Measurements from ENCODE around the gene CRYAB.

CRYAB gene

GRCh38 chr11:111913031-111913861 lies 1.7 kb upstream of the CRYAB start:
- H3K9me3 ChIP-seq (ENCODE audit: insufficient read depth, low read length, severe bottlenecking), result no peaks in the 10 kb centered on the region
- no peak overlapping the region for H3K4me2 ChIP-seq (ENCODE audit: insufficient read depth, low read length)
- H4K20me1 ChIP-seq (ENCODE audit: insufficient read depth, low read length), result no peaks in the 10 kb centered on the region
- no peaks in the 10 kb centered on the region for H3K4me1 ChIP-seq (ENCODE audit: insufficient read depth, low read length)
- ATAC-seq (ENCODE audit: insufficient read depth, low read depth) (no peak), DNase-seq (no peak)
- H3K79me2 ChIP-seq (ENCODE audit: insufficient read depth, low read length), result no peaks in the 10 kb centered on the region
- H3K27me3 ChIP-seq (ENCODE audit: insufficient read depth, low read length, poor library complexity), result peaks cover 4% of the 10 kb centered on the region
- no peak overlapping the region for H2AFZ ChIP-seq (ENCODE audit: low read depth, low read length)
- H3K9ac ChIP-seq (ENCODE audit: low read depth, low read length), result no peak overlapping the region
- no peak overlapping the region for H3K27ac ChIP-seq (ENCODE audit: low read length)
- H3K4me3 ChIP-seq (ENCODE audit: low read depth in 1 of 2, low read length in 2 of 2), result no peak overlapping the region
- H3K36me3 ChIP-seq (ENCODE audit: insufficient read depth, low read length), result no peaks in the 10 kb centered on the region
- TF ChIP-seq CTCF (IDR thresholded peaks at IDR 0.05; ENCODE audit: borderline replicate concordance, extremely low read depth, low read length, poor library complexity, severe bottlenecking) (no peak), EZH2 (IDR thresholded peaks at IDR 0.05; ENCODE audit: borderline replicate concordance, low read depth, low read length, severe bottlenecking) (no peak)

GRCh38 chr11:111912535-111912934 lies 965 bp upstream of the CRYAB start, which contains the start of gene HSPB2:
Gene HSPB2 (plus strand): TSS chr11:111912734. CDS start chr11:111912830, 96 bp downstream.
- H3K9ac ChIP-seq (ENCODE audit: low read depth, low read length), result no peak within 1 kb of the TSS
- no peak for ATAC-seq (ENCODE audit: insufficient read depth, low read depth)
- no peak within 1 kb of the TSS for H3K4me3 ChIP-seq (ENCODE audit: low read depth in 1 of 2, low read length in 2 of 2)
- H3K9me3 ChIP-seq (ENCODE audit: insufficient read depth, low read length, severe bottlenecking), result no peaks in the 10 kb centered on the region
- H3K36me3 ChIP-seq (ENCODE audit: insufficient read depth, low read length), result no peaks in the 10 kb centered on the region
- DNase-seq, result no peak
- H3K79me2 ChIP-seq (ENCODE audit: insufficient read depth, low read length), result no peaks in the 10 kb centered on the region
- no peaks in the 10 kb centered on the region for H3K4me1 ChIP-seq (ENCODE audit: insufficient read depth, low read length)
- H3K27ac ChIP-seq (ENCODE audit: low read length), result no peak within 1 kb of the TSS
- TF ChIP-seq CTCF (IDR thresholded peaks at IDR 0.05; ENCODE audit: borderline replicate concordance, extremely low read depth, low read length, poor library complexity, severe bottlenecking), result no peak
- TF ChIP-seq EZH2 (IDR thresholded peaks at IDR 0.05; ENCODE audit: borderline replicate concordance, low read depth, low read length, severe bottlenecking), result no peak
- no peak within 1 kb of the TSS for H3K4me2 ChIP-seq (ENCODE audit: insufficient read depth, low read length)
- H3K27me3 ChIP-seq (ENCODE audit: insufficient read depth, low read length, poor library complexity), result peaks cover 4% of the 10 kb centered on the region
- H2AFZ ChIP-seq (ENCODE audit: low read depth, low read length), result no peak within 1 kb of the TSS
- no peaks in the 10 kb centered on the region for H4K20me1 ChIP-seq (ENCODE audit: insufficient read depth, low read length)

GRCh38 chr11:111910676-111911562 lies 651 bp downstream of the CRYAB start:
- TF ChIP-seq EZH2 (IDR thresholded peaks at IDR 0.05; ENCODE audit: borderline replicate concordance, low read depth, low read length, severe bottlenecking) (no peak), CTCF (IDR thresholded peaks at IDR 0.05; ENCODE audit: borderline replicate concordance, extremely low read depth, low read length, poor library complexity, severe bottlenecking) (no peak)
- no peaks in the 10 kb centered on the region for H4K20me1 ChIP-seq (ENCODE audit: insufficient read depth, low read length)
- H3K9ac ChIP-seq (ENCODE audit: low read depth, low read length), result no peak overlapping the region
- ATAC-seq (ENCODE audit: insufficient read depth, low read depth), result no peak
- no peak overlapping the region for H3K4me3 ChIP-seq (ENCODE audit: low read depth in 1 of 2, low read length in 2 of 2)
- no peak overlapping the region for H3K4me2 ChIP-seq (ENCODE audit: insufficient read depth, low read length)
- H3K79me2 ChIP-seq (ENCODE audit: insufficient read depth, low read length), result no peaks in the 10 kb centered on the region
- H2AFZ ChIP-seq (ENCODE audit: low read depth, low read length), result no peak overlapping the region
- H3K9me3 ChIP-seq (ENCODE audit: insufficient read depth, low read length, severe bottlenecking), result no peaks in the 10 kb centered on the region
- no peaks in the 10 kb centered on the region for H3K36me3 ChIP-seq (ENCODE audit: insufficient read depth, low read length)
- DNase-seq, result no peak
- H3K27ac ChIP-seq (ENCODE audit: low read length), result no peak overlapping the region
- H3K27me3 ChIP-seq (ENCODE audit: insufficient read depth, low read length, poor library complexity), result peaks cover 4% of the 10 kb centered on the region
- no peaks in the 10 kb centered on the region for H3K4me1 ChIP-seq (ENCODE audit: insufficient read depth, low read length)

Data from DND-41 (cell line).